ENCODE measurements around the gene RMI2.

Gene RMI2

DNA sequence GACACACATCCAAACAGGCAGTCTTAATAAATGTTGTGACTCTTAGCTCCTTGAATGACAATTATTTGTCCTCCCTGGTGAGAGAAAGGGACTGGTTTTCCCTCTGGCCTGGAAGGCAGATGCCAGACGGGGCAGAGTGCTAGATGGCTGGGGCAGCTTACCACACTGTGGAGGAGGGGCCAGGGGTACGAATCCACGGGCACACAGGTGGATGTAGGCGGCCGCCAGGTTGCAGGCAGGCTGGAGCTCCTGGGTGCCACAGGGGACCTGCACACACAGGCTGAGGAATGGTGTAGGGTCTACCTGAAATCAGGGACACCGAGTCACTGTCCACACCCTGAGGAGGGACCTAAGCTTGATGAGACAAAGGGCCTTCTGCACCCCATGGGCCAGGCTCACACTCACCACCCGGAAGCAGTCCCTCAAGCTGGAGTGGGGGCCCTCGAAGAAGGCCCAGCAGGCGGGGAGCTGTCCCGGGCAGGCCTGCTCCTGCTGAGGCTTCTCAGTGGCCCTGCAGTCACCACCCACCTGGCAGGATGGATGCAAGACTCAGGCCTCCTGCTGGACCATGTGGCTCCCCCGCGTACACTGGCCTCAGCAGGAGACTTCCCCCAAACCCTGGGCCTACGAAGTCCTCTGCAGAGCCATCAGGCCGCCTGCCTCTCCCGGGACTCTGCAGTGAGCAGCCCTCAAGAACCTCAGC is 38.4 kb downstream of the RMI2 start:
- DNase-seq (ENCODE audit: low read depth, low spot score) = no peak

DNA sequence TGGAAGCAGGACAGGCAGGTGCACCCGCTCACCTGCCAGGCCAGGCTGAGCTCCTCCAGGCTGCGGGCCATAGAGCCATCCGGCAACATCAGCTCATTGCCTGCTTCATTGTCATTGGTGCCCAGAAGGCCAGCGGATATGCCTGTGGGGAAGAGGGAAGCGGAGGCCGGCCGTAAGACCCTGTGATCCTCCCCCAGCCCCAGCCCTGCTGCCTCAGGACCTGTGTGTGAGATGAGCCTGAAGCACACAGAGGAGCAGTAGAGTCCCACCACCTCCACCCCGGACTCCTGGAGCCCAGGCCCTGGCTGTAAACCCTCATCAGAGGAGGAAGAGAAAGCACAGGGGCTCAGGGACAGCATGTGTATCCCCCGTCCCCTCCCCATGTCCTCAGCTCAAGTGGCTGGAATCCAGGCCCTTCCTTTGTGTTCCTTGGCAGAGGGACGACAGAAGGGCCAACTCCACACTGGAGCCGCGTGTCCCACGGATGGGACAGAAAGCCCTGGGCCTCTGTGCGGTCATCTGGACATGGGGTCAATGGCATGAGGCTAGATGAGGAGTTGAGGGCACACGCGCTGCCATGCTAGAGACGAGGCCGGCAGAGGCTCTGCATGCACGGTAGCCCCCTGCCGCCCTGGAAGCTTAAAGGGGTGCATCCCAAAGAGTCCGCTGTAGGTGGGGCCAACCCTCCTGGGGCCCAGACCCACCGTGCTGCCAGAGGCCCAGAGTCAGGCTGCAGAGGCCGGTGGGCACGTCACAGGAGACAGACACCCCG is 39.1 kb downstream of the RMI2 start:
- DNase-seq (ENCODE audit: low read depth, low spot score) = no peak

DNA sequence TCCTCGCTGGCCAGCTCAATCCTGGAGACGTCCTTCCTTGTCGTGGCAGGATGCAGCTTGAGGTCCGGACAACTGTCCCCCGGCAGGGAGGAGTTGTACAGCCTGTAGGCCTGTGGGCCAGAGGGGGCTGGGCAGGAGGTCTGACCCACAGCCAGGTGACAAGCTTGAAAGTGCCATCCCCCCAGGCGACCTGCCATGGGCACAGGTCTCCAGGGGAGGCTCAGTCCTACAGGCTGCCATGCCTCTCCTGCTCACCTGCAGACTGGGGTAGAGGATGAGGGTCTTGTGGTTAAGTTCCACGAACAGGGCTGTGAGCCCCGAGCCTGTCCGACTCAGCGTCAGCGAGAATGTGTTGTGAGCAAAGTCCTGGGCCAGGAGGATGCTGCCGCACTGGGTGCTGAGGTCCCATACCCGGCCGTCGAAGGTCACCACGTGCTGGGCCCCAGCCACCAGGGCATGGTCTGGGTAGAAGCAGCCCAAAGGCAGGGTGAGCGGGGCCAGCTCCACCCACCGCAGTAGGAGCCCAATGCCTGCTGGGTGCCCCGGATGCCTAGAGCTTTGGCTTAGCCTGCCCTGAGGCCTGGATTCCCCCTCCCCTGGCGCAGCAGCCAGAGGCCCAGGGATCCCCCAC is 39.8 kb downstream of the RMI2 start:
- no peak for DNase-seq (ENCODE audit: low read depth, low spot score)

DNA sequence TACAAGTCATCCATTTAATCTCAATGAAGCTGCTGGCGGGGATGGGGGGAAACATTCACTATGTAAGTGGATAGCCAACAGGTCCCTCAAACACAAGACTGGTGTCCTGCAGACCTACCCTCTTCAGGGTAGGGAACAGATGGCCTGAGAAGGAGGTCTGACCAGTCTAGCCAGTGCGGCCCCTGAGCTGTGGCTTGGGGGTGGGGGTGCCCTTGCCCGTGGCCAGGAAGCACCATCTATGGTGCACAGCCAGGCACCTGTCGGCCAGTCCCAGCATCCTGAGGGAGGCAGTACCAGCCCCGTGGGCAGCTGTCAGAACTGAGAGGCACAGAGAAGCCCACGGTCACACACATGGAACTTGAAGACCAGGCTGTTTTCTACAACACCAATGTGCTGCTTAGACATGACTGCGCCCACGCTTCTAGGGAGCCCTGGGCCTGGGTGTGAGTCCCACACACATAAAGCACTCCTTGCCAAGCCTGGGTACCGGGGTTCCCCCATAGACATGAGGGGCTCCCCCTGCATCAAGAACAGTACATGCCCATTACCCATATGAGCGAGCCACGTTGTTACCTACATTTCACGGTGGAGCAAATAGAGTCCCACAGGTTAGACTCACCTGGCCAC is 40.9 kb downstream of the RMI2 start:
- no peak for DNase-seq (ENCODE audit: low read depth, low spot score)

- no peak for DNase-seq (ENCODE audit: low read depth, low spot score)
These were observed 41.7 kb downstream of the RMI2 start for GRCh38 chr16:11386791-11387546.

GRCh38 chr16:11389083-11389482 is 43.8 kb downstream of the RMI2 start:
- DNase-seq (ENCODE audit: low read depth, low spot score) = no peak

DNA sequence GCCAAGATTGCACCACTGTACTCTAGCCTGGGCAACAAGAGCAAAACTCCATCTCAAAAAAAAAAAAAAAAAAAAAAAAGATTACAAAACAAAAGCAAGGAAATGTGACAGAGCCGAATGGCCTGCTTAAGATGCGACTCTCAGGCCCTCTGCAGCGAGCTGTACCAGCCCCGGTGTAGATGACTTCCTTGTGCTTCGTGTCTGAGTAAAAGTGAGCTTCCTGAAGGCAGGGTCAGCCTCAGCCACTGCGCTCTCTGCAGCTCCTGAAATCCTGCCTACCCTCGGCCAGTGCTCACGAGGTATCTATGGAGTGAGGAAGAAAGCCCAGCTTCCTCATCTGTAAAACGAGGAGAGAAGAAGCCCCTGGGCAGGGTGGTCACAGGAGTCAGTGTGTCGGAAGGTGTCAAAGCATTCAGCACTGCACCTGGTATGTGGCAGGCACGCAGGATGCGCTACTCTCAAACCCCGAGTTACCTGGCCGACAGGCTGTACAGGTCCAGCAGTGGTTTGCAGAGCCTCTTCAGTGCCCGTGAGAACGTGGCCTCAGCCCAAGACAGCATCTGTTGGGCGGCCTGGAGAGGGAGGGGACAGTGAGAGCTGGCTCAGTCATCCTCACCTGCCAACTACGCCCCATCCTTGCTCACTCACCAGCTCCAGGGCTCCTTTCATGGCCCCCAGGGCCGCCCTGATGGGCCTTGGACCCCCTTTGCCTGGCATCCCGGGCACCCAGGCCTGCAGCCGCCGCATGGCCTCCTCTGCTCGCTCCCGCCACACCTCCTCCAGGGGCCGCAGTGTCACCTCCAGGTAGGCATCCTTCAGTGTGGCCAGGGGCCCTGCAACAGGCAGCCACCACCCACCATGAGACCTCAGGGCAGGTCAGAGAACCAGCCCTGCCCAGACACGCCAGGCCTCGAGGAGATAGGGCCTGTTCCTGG is 44.6 kb downstream of the RMI2 start:
- no peak for DNase-seq (ENCODE audit: low read depth, low spot score)

GRCh38 chr16:11390573-11391495 is 45.6 kb downstream of the RMI2 start:
- DNase-seq (ENCODE audit: low read depth, low spot score) = no peak

- DNase-seq (ENCODE audit: low read depth, low spot score) = no peak
These were observed 46.3 kb downstream of the RMI2 start for GRCh38 chr16:11391576-11391975.

- DNase-seq (ENCODE audit: low read depth, low spot score) = no peak
These were observed 46.9 kb downstream of the RMI2 start for GRCh38 chr16:11392041-11392581.

DNA sequence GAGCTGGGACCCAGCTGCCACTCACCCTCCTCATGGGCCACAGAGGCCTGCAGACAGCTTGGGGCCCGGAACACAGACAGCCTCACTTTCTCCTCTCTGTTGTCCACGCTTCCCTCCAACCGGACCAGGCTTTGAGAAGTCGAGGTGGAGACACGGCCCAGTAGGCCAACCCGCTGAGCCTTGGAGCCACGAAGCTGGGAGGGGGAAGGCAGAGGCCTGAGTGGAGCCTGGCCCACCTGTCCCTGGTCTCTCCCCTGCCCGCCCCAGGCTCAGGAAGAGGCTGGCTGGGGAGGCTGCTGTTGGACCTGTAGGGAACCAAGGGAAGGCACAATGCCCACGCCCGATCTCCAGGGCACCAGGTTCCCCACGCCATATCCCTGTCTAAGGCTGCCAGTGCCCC is 48.1 kb downstream of the RMI2 start:
- no peak for DNase-seq (ENCODE audit: low read depth, low spot score)

DNA sequence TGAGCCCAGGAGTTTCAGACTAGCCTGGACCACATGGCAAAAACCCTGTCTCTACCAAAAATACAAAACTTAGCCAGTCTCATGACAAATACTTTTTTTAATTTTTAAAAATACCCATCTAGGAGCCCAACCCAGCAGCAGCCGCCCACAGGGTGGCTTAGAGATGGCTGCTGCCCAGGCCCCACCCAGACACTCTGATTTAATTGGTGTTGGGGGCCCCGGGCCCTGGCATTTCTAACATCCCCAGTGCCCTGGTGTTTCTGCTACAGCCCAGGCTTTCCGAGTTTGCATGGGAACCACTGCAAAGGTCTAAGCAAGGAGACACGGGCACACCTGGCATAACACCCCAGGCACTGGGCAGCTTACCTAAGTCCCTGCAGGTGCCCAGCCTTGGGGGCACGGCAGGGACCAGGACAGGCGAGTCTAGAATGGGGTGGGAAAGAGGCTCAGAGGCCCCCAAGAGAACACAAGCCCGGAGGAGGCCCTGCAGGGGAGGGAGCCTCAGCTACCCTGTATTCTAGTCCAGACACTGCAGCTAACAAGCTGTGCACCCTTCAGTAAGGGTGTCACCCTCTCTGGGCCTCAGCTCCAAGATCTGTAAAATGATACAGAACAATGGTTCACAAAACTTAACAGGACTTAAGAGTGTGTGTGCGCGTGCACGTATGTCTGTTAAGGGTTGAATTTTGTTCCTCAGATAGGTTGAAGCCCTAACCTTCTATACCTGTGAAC is 48.8 kb downstream of the RMI2 start:
- DNase-seq (ENCODE audit: low read depth, low spot score) = no peak

GRCh38 chr16:11394593-11394960 is 49.3 kb downstream of the RMI2 start:
- DNase-seq (ENCODE audit: low read depth, low spot score) = no peak

DNA sequence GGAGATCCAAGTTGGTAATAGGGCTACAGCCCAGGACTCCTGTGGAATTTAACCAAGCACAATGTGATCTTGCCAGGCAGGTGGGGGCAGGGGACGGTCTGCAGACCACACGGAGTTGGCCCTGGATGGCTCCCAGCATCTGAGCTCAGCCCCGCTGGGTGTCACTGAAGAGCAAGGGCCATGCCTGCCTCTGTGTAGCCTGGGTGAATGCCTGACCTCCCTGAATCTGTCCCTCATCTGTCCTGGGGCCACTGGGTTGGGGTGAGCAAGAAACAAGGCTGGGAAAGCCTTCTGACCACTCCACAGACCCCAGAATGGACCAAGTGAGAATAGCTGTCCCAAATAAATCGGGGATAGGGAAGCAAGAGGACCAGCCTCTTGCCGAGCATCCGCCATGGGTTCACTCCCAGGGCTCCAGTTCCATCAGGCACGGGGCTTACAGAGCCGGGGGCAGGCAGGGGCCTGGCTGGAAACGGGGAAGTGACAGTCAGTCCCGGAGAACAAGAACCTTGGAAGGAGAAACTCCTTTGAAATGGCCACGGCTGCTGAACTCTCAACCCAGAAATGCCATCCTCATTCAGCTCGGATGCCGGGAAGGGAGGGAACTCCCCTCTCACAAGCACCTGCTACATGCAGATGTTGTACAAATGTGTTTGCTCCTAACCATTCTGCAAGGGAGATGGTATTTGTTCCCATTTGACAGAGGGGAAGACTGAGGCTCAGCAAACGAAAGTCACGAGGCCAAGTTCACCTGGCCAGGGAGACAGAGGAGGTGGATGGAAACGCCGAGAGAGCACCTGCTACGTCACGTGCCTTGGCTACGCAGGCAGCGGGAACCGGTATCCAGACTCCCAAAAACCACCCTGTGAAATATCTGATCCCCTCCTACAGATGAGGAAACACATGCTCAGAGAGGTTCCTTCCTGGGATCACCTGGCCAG is 50.0 kb downstream of the RMI2 start:
- DNase-seq (ENCODE audit: low read depth, low spot score) = no peak

DNA sequence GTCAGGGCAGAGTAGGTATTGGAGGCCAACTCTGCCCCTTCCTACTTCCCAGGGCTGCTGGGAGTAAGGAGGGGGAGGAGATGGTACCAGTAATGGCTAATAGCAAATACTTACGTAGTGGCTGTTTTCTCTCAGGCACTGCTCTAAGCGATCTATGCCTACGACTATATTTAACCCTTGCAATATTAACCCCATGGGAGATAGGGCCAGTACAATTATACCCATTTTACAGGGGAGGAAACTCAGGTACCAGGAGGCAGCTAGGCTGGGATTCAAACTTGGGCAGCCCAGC is 50.6 kb downstream of the RMI2 start:
- DNase-seq (ENCODE audit: low read depth, low spot score) = no peak

DNA sequence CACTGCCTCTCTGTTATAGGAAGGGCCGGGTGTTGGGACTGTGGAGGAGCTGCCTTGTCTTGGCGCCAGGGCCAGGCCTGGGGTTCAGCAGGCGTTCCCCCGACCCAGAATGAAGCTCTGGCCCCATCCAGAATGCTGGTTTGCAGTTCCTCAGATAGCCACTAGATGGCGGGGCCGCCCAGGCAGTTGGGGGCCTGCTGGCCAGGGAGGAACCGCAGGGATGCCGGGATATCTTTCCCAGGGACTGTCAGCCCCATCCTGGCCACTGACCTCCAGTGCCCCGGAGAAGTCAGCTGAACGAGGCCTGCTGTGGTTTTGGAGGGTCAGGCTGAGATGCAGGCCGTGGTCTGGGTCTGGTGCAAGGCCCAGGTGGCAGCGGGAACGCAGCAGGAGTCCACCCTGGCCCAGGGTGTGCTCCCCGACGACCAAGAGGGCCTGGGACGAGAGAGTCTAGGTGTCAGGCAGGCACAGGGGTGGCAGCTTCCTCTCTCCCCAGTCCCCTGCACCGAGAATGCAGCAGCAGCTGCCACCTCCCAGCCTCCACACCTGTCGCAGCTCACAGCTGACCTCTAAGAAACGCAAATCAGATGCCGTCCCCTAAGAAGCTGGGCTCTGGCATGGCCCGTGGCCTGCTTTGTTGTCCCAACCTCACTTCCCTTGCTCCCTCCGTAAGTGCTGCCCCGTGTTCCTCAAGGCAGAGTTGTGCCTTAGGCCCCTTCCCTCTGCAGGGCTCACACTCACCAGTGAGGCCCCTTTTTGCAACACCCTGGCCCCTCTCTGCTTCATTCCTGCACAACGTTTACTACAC is 51.2 kb downstream of the RMI2 start:
- DNase-seq (ENCODE audit: low read depth, low spot score) = no peak

- DNase-seq (ENCODE audit: low read depth, low spot score) = no peak
These were observed 52.9 kb downstream of the RMI2 start for GRCh38 chr16:11398136-11398535.

Measured in brain pericyte (primary cell).